Activated naive CD4-positive, alpha-beta T cell treated with anti-CD3 and anti-CD28 coated beads for 36 hours (primary cell): ENCODE data around the gene AQR. TPM values are rescaled to one million over a fixed set of nuclear protein-coding genes. Genes with fewer than 3 reads are reported as not detected.
"Not testable (repeated sequence)": the region's sequence is repeated elsewhere in the genome, so short reads cannot be mapped to it uniquely, and the experiment has no call there.

ENCODE experiments used
- CTCF ChIA-PET: fragments of 350-600 bp; sonication (Branson Sonifier 250); formaldehyde crosslinking; loops from one replicate; lab custom pipeline; 2021; ENCODE audit warnings: antibody characterized with exemption; lab: Charles Lee
- DNase-seq: peaks from one replicate; pipeline ENCODE4 v3.0.0-alpha.2; 2020
- H3K27ac Mint-ChIP-seq: one replicate; pipeline ENCODE4 v1.8.0; 2021; ENCODE audit warnings: mild to moderate bottlenecking, mixed read lengths
- H3K27me3 Mint-ChIP-seq: one replicate; pipeline ENCODE4 v1.8.0; 2021; ENCODE audit warnings: low read depth, mixed read lengths
- H3K36me3 Mint-ChIP-seq: one replicate; pipeline ENCODE4 v1.8.0; 2021; ENCODE audit warnings: low read depth, mixed read lengths
- H3K4me1 Mint-ChIP-seq: one replicate; pipeline ENCODE4 v1.8.0; 2021; ENCODE audit warnings: low read depth, mixed read lengths
- H3K4me3 Mint-ChIP-seq: one replicate; pipeline ENCODE4 v1.8.0; 2021; ENCODE audit warnings: mild to moderate bottlenecking, moderate library complexity, mixed read lengths
- H3K9me3 Mint-ChIP-seq: one replicate; pipeline ENCODE4 v1.8.0; 2021; ENCODE audit warnings: mixed read lengths
- intact Hi-C: fragments of 100-400 bp; cut with micrococcal nuclease; formaldehyde crosslinking; loops from one replicate; pipeline ENCODE4 v1.15.1; 2023
- total RNA-seq, 2 experiments: library from RNA; stranded (reverse); gene quantifications; one replicate each; pipeline ENCODE4 v1.2.3, GENCODE V29; 2021

AQR gene
- total RNA-seq, 2 experiments from 2014 or later, result 30.8 to 31.3 TPM

GRCh38 chr15:34987609-34988026, 18.1 kb upstream of the AQR start:
- peaks cover 24% of the 10 kb centered on the region for H3K36me3 Mint-ChIP-seq
- CTCF ChIA-PET, result interaction anchor here (6.1 kb wide), 1 partner anchor 18 kb away, joined by 35 read pairs; the partner anchor contains the start of gene AQR
- H3K4me3 Mint-ChIP-seq, result peak overlapping the region; percentile 97
- H3K27me3 Mint-ChIP-seq, result no peaks in the 10 kb centered on the region
- no peaks in the 10 kb centered on the region for H3K9me3 Mint-ChIP-seq
- intact Hi-C loops, result loop anchor here (1.0 to 10.0 kb wide), 7 partner anchors 18 to 1587 kb away; partner anchors contain the start of genes AQR, AVEN, CDIN1 and DPH6
- peaks cover 29% of the 10 kb centered on the region for H3K4me1 Mint-ChIP-seq
- DNase-seq, result no peak
- H3K27ac Mint-ChIP-seq, result peak overlapping the region; percentile 99

GRCh38 chr15:34986771-34987480, 17.4 kb upstream of the AQR start:
- Mint-ChIP-seq H3K27me3 (no peaks in the 10 kb centered on the region), H3K36me3 (peaks cover 30% of the 10 kb centered on the region), H3K27ac (peak overlapping the region; percentile 99), H3K4me1 (peaks cover 29% of the 10 kb centered on the region), H3K4me3 (peak overlapping the region; percentile 97), H3K9me3 (no peaks in the 10 kb centered on the region)
- CTCF ChIA-PET, result interaction anchor here (6.1 kb wide), 1 partner anchor 17 kb away, joined by 35 read pairs; the partner anchor contains the start of gene AQR
- DNase-seq, result no peak
- intact Hi-C loops, result loop anchor here (5.0 to 10.0 kb wide), 3 partner anchors 560 to 1588 kb away; partner anchors contain the start of genes CDIN1 and DPH6

GRCh38 chr15:34986326-34986725, 16.8 kb upstream of the AQR start:
- Mint-ChIP-seq H3K4me1 (peaks cover 30% of the 10 kb centered on the region), H3K27me3 (no peaks in the 10 kb centered on the region), H3K4me3 (peak overlapping the region; percentile 97), H3K36me3 (peaks cover 35% of the 10 kb centered on the region), H3K27ac (peak overlapping the region; percentile 99), H3K9me3 (no peaks in the 10 kb centered on the region)
- CTCF ChIA-PET, result interaction anchor here (6.1 kb wide), 1 partner anchor 16 kb away, joined by 35 read pairs; the partner anchor contains the start of gene AQR
- intact Hi-C loops, result loop anchor here (5.0 to 10.0 kb wide), 3 partner anchors 561 to 1588 kb away; partner anchors contain the start of genes CDIN1 and DPH6
- no peak for DNase-seq

- DNase-seq, result no peak
- Mint-ChIP-seq H3K27me3 (no peaks in the 10 kb centered on the region), H3K4me3 (peak overlapping the region; percentile 39), H3K4me1 (peaks cover 32% of the 10 kb centered on the region), H3K9me3 (no peaks in the 10 kb centered on the region), H3K27ac (peak overlapping the region; percentile 68), H3K36me3 (peaks cover 35% of the 10 kb centered on the region)
- CTCF ChIA-PET, result interaction anchor here (0.7 to 6.1 kb wide), 3 partner anchors 15 to 459 kb away, joined by 3 to 35 read pairs (median 6); partner anchors contain the start of gene AQR
- intact Hi-C loops, result loop anchor here (5.0 to 10.0 kb wide), 3 partner anchors 562 to 1590 kb away; partner anchors contain the start of genes CDIN1 and DPH6
Observed at GRCh38 chr15:34984889-34985630, 15.5 kb upstream of the AQR start.

- H3K36me3 Mint-ChIP-seq, result peaks cover 4% of the 10 kb centered on the region
- DNase-seq, result no peak
- no peaks in the 10 kb centered on the region for H3K27me3 Mint-ChIP-seq
- CTCF ChIA-PET, result no interaction called here
- intact Hi-C loops, result no loop called here
- H3K27ac Mint-ChIP-seq, result no peak overlapping the region
- H3K4me3 Mint-ChIP-seq, result no peak overlapping the region
- H3K4me1 Mint-ChIP-seq, result peaks cover 5% of the 10 kb centered on the region
- no peaks in the 10 kb centered on the region for H3K9me3 Mint-ChIP-seq
Observed at GRCh38 chr15:34976743-34977142, 7.2 kb upstream of the AQR start.

- H3K4me1 Mint-ChIP-seq, result peaks cover 2% of the 10 kb centered on the region
- H3K4me3 Mint-ChIP-seq, result no peak overlapping the region
- DNase-seq, result no peak
- intact Hi-C loops, result no loop called here
- H3K27ac Mint-ChIP-seq, result no peak overlapping the region
- peaks cover 2% of the 10 kb centered on the region for H3K36me3 Mint-ChIP-seq
- CTCF ChIA-PET, result no interaction called here
- H3K27me3 Mint-ChIP-seq, result no peaks in the 10 kb centered on the region
- H3K9me3 Mint-ChIP-seq, result no peaks in the 10 kb centered on the region
Observed at GRCh38 chr15:34976073-34976472, 6.5 kb upstream of the AQR start.

- peaks cover 12% of the 10 kb centered on the region for H3K4me1 Mint-ChIP-seq
- intact Hi-C loops, result no loop called here
- no peak overlapping the region for H3K27ac Mint-ChIP-seq
- peaks cover 5% of the 10 kb centered on the region for H3K36me3 Mint-ChIP-seq
- no peaks in the 10 kb centered on the region for H3K27me3 Mint-ChIP-seq
- CTCF ChIA-PET, result no interaction called here
- no peak overlapping the region for H3K4me3 Mint-ChIP-seq
- DNase-seq, result no peak
- H3K9me3 Mint-ChIP-seq, result no peaks in the 10 kb centered on the region
Observed at GRCh38 chr15:34973512-34973911, 4.0 kb upstream of the AQR start.

GRCh38 chr15:34970098-34970643, 629 bp upstream of the AQR start:
- intact Hi-C loops, H3K27me3 Mint-ChIP-seq, DNase-seq, H3K27ac Mint-ChIP-seq, H3K36me3 Mint-ChIP-seq, H3K9me3 Mint-ChIP-seq: not testable (repeated sequence)
- CTCF ChIA-PET, result interaction anchor here (0.8 to 3.6 kb wide), 5 partner anchors 11 to 23 kb away, joined by 3 to 35 read pairs (median 4); partner anchors contain the start of gene ZNF770
- Mint-ChIP-seq H3K4me3 (peak overlapping the region; percentile 99), H3K4me1 (peaks cover 38% of the 10 kb centered on the region)

- peaks cover 43% of the 10 kb centered on the region for H3K4me1 Mint-ChIP-seq
- intact Hi-C loops, result loop anchor here (10.0 kb wide), 1 partner anchor 59 kb away; no protein-coding TSS in a partner anchor
- no peak for DNase-seq
- CTCF ChIA-PET, result no interaction called here
- no peaks in the 10 kb centered on the region for H3K9me3 Mint-ChIP-seq
- no peak overlapping the region for H3K27ac Mint-ChIP-seq
- peaks cover 20% of the 10 kb centered on the region for H3K36me3 Mint-ChIP-seq
- H3K27me3 Mint-ChIP-seq, result no peaks in the 10 kb centered on the region
- no peak overlapping the region for H3K4me3 Mint-ChIP-seq
Observed at GRCh38 chr15:34964277-34964676, 5.3 kb downstream of the AQR start.

- no peak for DNase-seq
- H3K27ac Mint-ChIP-seq, result no peak overlapping the region
- intact Hi-C loops, result no loop called here
- H3K36me3 Mint-ChIP-seq, result peaks cover 15% of the 10 kb centered on the region
- CTCF ChIA-PET, result interaction anchor here (0.7 to 1.2 kb wide), 4 partner anchors 9 to 460 kb away, joined by 3 to 7 read pairs (median 5); no protein-coding TSS in a partner anchor
- no peak overlapping the region for H3K4me3 Mint-ChIP-seq
- H3K27me3 Mint-ChIP-seq, result no peaks in the 10 kb centered on the region
- no peaks in the 10 kb centered on the region for H3K9me3 Mint-ChIP-seq
- H3K4me1 Mint-ChIP-seq, result peaks cover 8% of the 10 kb centered on the region
Observed at GRCh38 chr15:34953851-34954250, 15.7 kb downstream of the AQR start.

GRCh38 chr15:34952481-34952880, 17.1 kb downstream of the AQR start:
- CTCF ChIA-PET, result interaction anchor here (0.7 to 1.1 kb wide), 2 partner anchors 8 to 17 kb away, joined by 3 read pairs; partner anchors contain the start of gene AQR
- no peak overlapping the region for H3K27ac Mint-ChIP-seq
- DNase-seq, result no peak
- no peak overlapping the region for H3K4me3 Mint-ChIP-seq
- peaks cover 20% of the 10 kb centered on the region for H3K36me3 Mint-ChIP-seq
- peaks cover 8% of the 10 kb centered on the region for H3K4me1 Mint-ChIP-seq
- no peaks in the 10 kb centered on the region for H3K9me3 Mint-ChIP-seq
- H3K27me3 Mint-ChIP-seq, result no peaks in the 10 kb centered on the region
- intact Hi-C loops, result no loop called here

- Mint-ChIP-seq H3K9me3 (no peaks in the 10 kb centered on the region), H3K36me3 (peaks cover 20% of the 10 kb centered on the region), H3K27me3 (no peaks in the 10 kb centered on the region), H3K4me1 (peaks cover 8% of the 10 kb centered on the region), H3K27ac (no peak overlapping the region), H3K4me3 (no peak overlapping the region)
- CTCF ChIA-PET, result interaction anchor here (0.7 to 1.1 kb wide), 2 partner anchors 8 to 18 kb away, joined by 3 read pairs; partner anchors contain the start of gene AQR
- DNase-seq, result no peak
- intact Hi-C loops, result no loop called here
Observed at GRCh38 chr15:34951993-34952392, 17.5 kb downstream of the AQR start.
